IPS DF 4.7 (cell line): Measurements from ENCODE around the gene TMEM271.
A peak's percentile ranks its signal among the peaks of the same experiment; 100 is the strongest.

Source experiments
- DNase-seq: peaks from one replicate; pipeline ENCODE4 v3.0.0-alpha.2; 2013; ENCODE audit warnings: low spot score; ENCODE audit errors: extremely low read depth

Gene TMEM271

GRCh38 chr4:576245-576821 lies at the start of gene TMEM271:
Gene TMEM271 (minus strand): TSS chr4:576295. CDS start chr4:576062, 233 bp downstream.
- no peak for DNase-seq

GRCh38 chr4:625631-626161 lies 49.6 kb upstream of the TMEM271 start:
- no peak for DNase-seq

- no peak for DNase-seq
These were observed 48.9 kb upstream of the TMEM271 start, which contains the start of gene PDE6B for GRCh38 chr4:624705-625590. Gene PDE6B (plus strand): TSS chr4:625573. CDS start chr4:625627, 54 bp downstream.

- no peak for DNase-seq
These were observed 47.9 kb upstream of the TMEM271 start for GRCh38 chr4:623914-624566.

GRCh38 chr4:622996-623913 lies 47.2 kb upstream of the TMEM271 start:
- DNase-seq: no peak

GRCh38 chr4:622071-622995 lies 46.2 kb upstream of the TMEM271 start:
- DNase-seq: no peak

GRCh38 chr4:621296-622070 lies 45.4 kb upstream of the TMEM271 start:
- no peak for DNase-seq

GRCh38 chr4:620851-621261 lies 44.8 kb upstream of the TMEM271 start:
- DNase-seq: no peak

- DNase-seq: no peak
These were observed 44.1 kb upstream of the TMEM271 start for GRCh38 chr4:620201-620600.

GRCh38 chr4:617644-618641 lies 41.8 kb upstream of the TMEM271 start:
- DNase-seq: peak; percentile 11

GRCh38 chr4:616911-617643 lies 41.0 kb upstream of the TMEM271 start:
- no peak for DNase-seq

- no peak for DNase-seq
These were observed 40.0 kb upstream of the TMEM271 start for GRCh38 chr4:616091-616490.

GRCh38 chr4:613126-613525 lies 37.0 kb upstream of the TMEM271 start:
- DNase-seq: no peak

GRCh38 chr4:612749-613125 lies 36.6 kb upstream of the TMEM271 start:
- no peak for DNase-seq

- no peak for DNase-seq
These were observed 36.1 kb upstream of the TMEM271 start for GRCh38 chr4:612052-612748.

GRCh38 chr4:610411-611261 lies 34.5 kb upstream of the TMEM271 start:
- DNase-seq: no peak
